Fibroblast of upper back skin (primary cell): Measurements from ENCODE around the gene METTL21C.

Experiments
- DNase-seq: peaks from one replicate; pipeline ENCODE4 v3.0.0-alpha.2; 2013

METTL21C gene

GRCh38 chr13:102658660-102659059 lies 36.2 kb downstream of the METTL21C start:
- DNase-seq: peak; percentile 4

GRCh38 chr13:102657630-102658029 lies 37.2 kb downstream of the METTL21C start:
- no peak for DNase-seq

- no peak for DNase-seq
Observed at GRCh38 chr13:102654756-102655155, 40.1 kb downstream of the METTL21C start.

- DNase-seq: peak; percentile 42
Observed at GRCh38 chr13:102651892-102652291, 43.0 kb downstream of the METTL21C start.

GRCh38 chr13:102651392-102651791 lies 43.5 kb downstream of the METTL21C start:
- DNase-seq: peak; percentile 41

- no peak for DNase-seq
Observed at GRCh38 chr13:102650444-102650843, 44.4 kb downstream of the METTL21C start.

GRCh38 chr13:102648046-102648445 lies 46.8 kb downstream of the METTL21C start:
- DNase-seq: no peak

- DNase-seq: no peak
Observed at GRCh38 chr13:102645701-102646100, 49.1 kb downstream of the METTL21C start.

GRCh38 chr13:102643656-102644055 lies 51.2 kb downstream of the METTL21C start:
- no peak for DNase-seq

GRCh38 chr13:102642475-102642874 lies 52.4 kb downstream of the METTL21C start:
- no peak for DNase-seq

- no peak for DNase-seq
Observed at GRCh38 chr13:102642029-102642428, 52.8 kb downstream of the METTL21C start.

- DNase-seq: no peak
Observed at GRCh38 chr13:102638741-102639140, 56.1 kb downstream of the METTL21C start.
